ENCODE data around the gene PPP2R3A.

PPP2R3A gene

GRCh38 chr3:135975536-135975935 is 10.0 kb downstream of the PPP2R3A start:
- Histone ChIP-seq H3F3A (ENCODE audit: insufficient read depth, low read length) (no peaks in the 10 kb centered on the region), H3K9me3 (ENCODE audit: low read length) (no peaks in the 10 kb centered on the region), H3K4me1 (ENCODE audit: insufficient read depth, low read length, severe bottlenecking) (no peaks in the 10 kb centered on the region), H3K36me3 (ENCODE audit: insufficient read depth, low read length) (no peaks in the 10 kb centered on the region), H2AFZ (ENCODE audit: low read length) (no peak overlapping the region), H3K4me2 (ENCODE audit: low read length) (no peak overlapping the region), H3K27me3 (ENCODE audit: insufficient read depth, low read length) (no peaks in the 10 kb centered on the region), H3K79me2 (ENCODE audit: insufficient read depth, low read length) (no peaks in the 10 kb centered on the region), H3K9ac (ENCODE audit: low read length) (no peak overlapping the region), H3K27ac (ENCODE audit: low read depth, low read length, poor library complexity, severe bottlenecking) (no peak overlapping the region), H3K9me2 (ENCODE audit: low read depth, low read length) (peaks cover 2% of the 10 kb centered on the region; the same call in 1 of the 2 replicates), H3K4me3 (ENCODE audit: low read depth, low read length, poor library complexity, severe bottlenecking) (no peak overlapping the region), H4K20me1 (ENCODE audit: insufficient read depth, low read length) (no peaks in the 10 kb centered on the region)
- no peak for TF ChIP-seq EZH2 (IDR thresholded peaks at IDR 0.05; ENCODE audit: borderline replicate concordance, low read length)
- TF ChIP-seq CTCF (IDR thresholded peaks at IDR 0.05; ENCODE audit: low read length) = no peak

- Histone ChIP-seq H3K27me3 (ENCODE audit: insufficient read depth, low read length) (no peaks in the 10 kb centered on the region), H2AFZ (ENCODE audit: low read length) (no peak overlapping the region), H3F3A (ENCODE audit: insufficient read depth, low read length) (no peaks in the 10 kb centered on the region), H3K36me3 (ENCODE audit: insufficient read depth, low read length) (no peaks in the 10 kb centered on the region), H3K27ac (ENCODE audit: low read depth, low read length, poor library complexity, severe bottlenecking) (no peak overlapping the region), H3K4me1 (ENCODE audit: insufficient read depth, low read length, severe bottlenecking) (no peaks in the 10 kb centered on the region), H4K20me1 (ENCODE audit: insufficient read depth, low read length) (no peaks in the 10 kb centered on the region), H3K4me3 (ENCODE audit: low read depth, low read length, poor library complexity, severe bottlenecking) (no peak overlapping the region), H3K4me2 (ENCODE audit: low read length) (no peak overlapping the region), H3K9me2 (ENCODE audit: low read depth, low read length) (peaks cover 2% of the 10 kb centered on the region; the same call in 1 of the 2 replicates), H3K9ac (ENCODE audit: low read length) (no peak overlapping the region), H3K79me2 (ENCODE audit: insufficient read depth, low read length) (no peaks in the 10 kb centered on the region), H3K9me3 (ENCODE audit: low read length) (no peaks in the 10 kb centered on the region)
- TF ChIP-seq EZH2 (IDR thresholded peaks at IDR 0.05; ENCODE audit: borderline replicate concordance, low read length) = no peak
- no peak for TF ChIP-seq CTCF (IDR thresholded peaks at IDR 0.05; ENCODE audit: low read length)
Observed at GRCh38 chr3:135980343-135980742, 14.8 kb downstream of the PPP2R3A start.

- Histone ChIP-seq H3K79me2 (ENCODE audit: insufficient read depth, low read length) (no peaks in the 10 kb centered on the region), H3K27ac (ENCODE audit: low read depth, low read length, poor library complexity, severe bottlenecking) (no peak overlapping the region), H2AFZ (ENCODE audit: low read length) (no peak overlapping the region), H3K4me3 (ENCODE audit: low read depth, low read length, poor library complexity, severe bottlenecking) (no peak overlapping the region), H3K36me3 (ENCODE audit: insufficient read depth, low read length) (no peaks in the 10 kb centered on the region), H3K27me3 (ENCODE audit: insufficient read depth, low read length) (no peaks in the 10 kb centered on the region), H3K4me2 (ENCODE audit: low read length) (no peak overlapping the region), H3K9me3 (ENCODE audit: low read length) (no peaks in the 10 kb centered on the region), H3K4me1 (ENCODE audit: insufficient read depth, low read length, severe bottlenecking) (no peaks in the 10 kb centered on the region), H3K9me2 (ENCODE audit: low read depth, low read length) (no peaks in the 10 kb centered on the region), H4K20me1 (ENCODE audit: insufficient read depth, low read length) (no peaks in the 10 kb centered on the region), H3K9ac (ENCODE audit: low read length) (no peak overlapping the region), H3F3A (ENCODE audit: insufficient read depth, low read length) (no peaks in the 10 kb centered on the region)
- TF ChIP-seq EZH2 (IDR thresholded peaks at IDR 0.05; ENCODE audit: borderline replicate concordance, low read length) (no peak), CTCF (IDR thresholded peaks at IDR 0.05; ENCODE audit: low read length) (no peak)
Observed at GRCh38 chr3:135981701-135982403, 16.3 kb downstream of the PPP2R3A start.
